KOPT-K1 (cell line): ENCODE data around the gene XYLT1.
"Not testable (repeated sequence)": the region's sequence is repeated elsewhere in the genome, so short reads cannot be mapped to it uniquely, and the experiment has no call there.

Experiments used
- H3K27ac ChIP-seq: fragments of 200-600 bp; sonication (generic); 2 replicates; pipeline ENCODE4 v1.5.1; 2016; ENCODE audit warnings: antibody characterized with exemption, mild to moderate bottlenecking, low read depth, low read length; ENCODE audit not compliant: poor library complexity, severe bottlenecking
- H3K36me3 ChIP-seq: fragments of 200-600 bp; sonication (generic); 2 replicates; pipeline ENCODE4 v1.5.1; 2017; ENCODE audit warnings: antibody characterized with exemption, mild to moderate bottlenecking, low read length, moderate library complexity; ENCODE audit not compliant: insufficient read depth
- H3K9me3 ChIP-seq: fragments of 200-600 bp; sonication (generic); 2 replicates; pipeline ENCODE4 v1.5.1; 2017; ENCODE audit warnings: antibody characterized with exemption, low read length, mild to moderate bottlenecking; ENCODE audit not compliant: insufficient read depth, poor library complexity, severe bottlenecking

Gene XYLT1

GRCh38 chr16:17470908-17471718 is at the start of gene XYLT1:
Gene XYLT1 (minus strand): TSS chr16:17470960. CDS start chr16:17470796, 164 bp downstream.
- Histone ChIP-seq H3K36me3 (no peaks in the 10 kb centered on the region), H3K27ac (no peak within 1 kb of the TSS)

GRCh38 chr16:17520111-17520510 is 49.4 kb upstream of the XYLT1 start:
- no peaks in the 10 kb centered on the region for H3K36me3 ChIP-seq
- no peaks in the 10 kb centered on the region for H3K9me3 ChIP-seq
- no peak overlapping the region for H3K27ac ChIP-seq

More at GRCh38 chr16:17470908-17471718, at the start of gene XYLT1:
- H3K9me3 ChIP-seq, result no peaks in the 10 kb centered on the region

GRCh38 chr16:17519101-17519955 is 48.6 kb upstream of the XYLT1 start:
- Histone ChIP-seq H3K36me3 (no peaks in the 10 kb centered on the region), H3K9me3 (no peaks in the 10 kb centered on the region), H3K27ac (no peak overlapping the region)

- Histone ChIP-seq H3K27ac (no peak overlapping the region), H3K9me3 (no peaks in the 10 kb centered on the region), H3K36me3 (no peaks in the 10 kb centered on the region)
Measured at GRCh38 chr16:17518441-17518840, 47.7 kb upstream of the XYLT1 start.

- H3K27ac ChIP-seq, result no peak overlapping the region
Measured at GRCh38 chr16:17515421-17516210, 44.9 kb upstream of the XYLT1 start.

GRCh38 chr16:17512636-17513220 is 42.0 kb upstream of the XYLT1 start:
- H3K27ac ChIP-seq, result no peak overlapping the region

More at GRCh38 chr16:17515421-17516210, 44.9 kb upstream of the XYLT1 start:
- Histone ChIP-seq H3K36me3 (no peaks in the 10 kb centered on the region), H3K9me3 (no peaks in the 10 kb centered on the region)

GRCh38 chr16:17511340-17511739 is 40.6 kb upstream of the XYLT1 start:
- Histone ChIP-seq H3K9me3 (no peaks in the 10 kb centered on the region), H3K27ac (no peak overlapping the region), H3K36me3 (no peaks in the 10 kb centered on the region)

More at GRCh38 chr16:17512636-17513220, 42.0 kb upstream of the XYLT1 start:
- Histone ChIP-seq H3K9me3 (no peaks in the 10 kb centered on the region), H3K36me3 (no peaks in the 10 kb centered on the region)

- Histone ChIP-seq H3K9me3 (no peaks in the 10 kb centered on the region), H3K27ac (no peak overlapping the region), H3K36me3 (no peaks in the 10 kb centered on the region)
Measured at GRCh38 chr16:17510567-17510966, 39.8 kb upstream of the XYLT1 start.

GRCh38 chr16:17509194-17509593 is 38.4 kb upstream of the XYLT1 start:
- Histone ChIP-seq H3K36me3 (no peaks in the 10 kb centered on the region), H3K9me3 (no peaks in the 10 kb centered on the region), H3K27ac (no peak overlapping the region)

GRCh38 chr16:17508303-17508702 is 37.5 kb upstream of the XYLT1 start:
- Histone ChIP-seq H3K36me3 (no peaks in the 10 kb centered on the region), H3K9me3 (no peaks in the 10 kb centered on the region), H3K27ac (no peak overlapping the region)

- not testable (repeated sequence) for H3K36me3 ChIP-seq, H3K27ac ChIP-seq, H3K9me3 ChIP-seq
Measured at GRCh38 chr16:17507516-17507915, 36.8 kb upstream of the XYLT1 start.

- H3K36me3 ChIP-seq, H3K27ac ChIP-seq, H3K9me3 ChIP-seq: not testable (repeated sequence)
Measured at GRCh38 chr16:17505828-17506227, 35.1 kb upstream of the XYLT1 start.

GRCh38 chr16:17504050-17504449 is 33.3 kb upstream of the XYLT1 start:
- Histone ChIP-seq H3K36me3 (no peaks in the 10 kb centered on the region), H3K9me3 (no peaks in the 10 kb centered on the region), H3K27ac (no peak overlapping the region)

GRCh38 chr16:17503331-17503730 is 32.6 kb upstream of the XYLT1 start:
- Histone ChIP-seq H3K36me3 (no peaks in the 10 kb centered on the region), H3K9me3 (no peaks in the 10 kb centered on the region), H3K27ac (no peak overlapping the region)
